ENCODE data around the gene MMP17.
"Not testable (repeated sequence)": the region's sequence is repeated elsewhere in the genome, so short reads cannot be mapped to it uniquely, and the experiment has no call there.

Gene MMP17

GRCh38 chr12:131800594-131801135, 27.5 kb upstream of the MMP17 start:
- DNase-seq (ENCODE audit: low read depth in 2 of 2): no peak

GRCh38 chr12:131801254-131801866, 26.8 kb upstream of the MMP17 start:
- no peak for DNase-seq (ENCODE audit: low read depth in 2 of 2)

GRCh38 chr12:131803961-131804521, 24.2 kb upstream of the MMP17 start:
- DNase-seq (ENCODE audit: low read depth in 2 of 2): no peak

- no peak for DNase-seq (ENCODE audit: low read depth in 2 of 2)
Observed at GRCh38 chr12:131805421-131805820, 22.8 kb upstream of the MMP17 start.

- no peak for DNase-seq (ENCODE audit: low read depth in 2 of 2)
Observed at GRCh38 chr12:131806674-131807073, 21.5 kb upstream of the MMP17 start.

- no peak for DNase-seq (ENCODE audit: low read depth in 2 of 2)
Observed at GRCh38 chr12:131808744-131809371, 19.3 kb upstream of the MMP17 start.

GRCh38 chr12:131809476-131810254, 18.5 kb upstream of the MMP17 start:
- not testable (repeated sequence) for DNase-seq (ENCODE audit: low read depth in 2 of 2)

GRCh38 chr12:131810726-131811125, 17.5 kb upstream of the MMP17 start:
- DNase-seq (ENCODE audit: low read depth in 2 of 2): no peak

GRCh38 chr12:131815131-131815530, 13.1 kb upstream of the MMP17 start:
- DNase-seq (ENCODE audit: low read depth in 2 of 2): no peak

- no peak for DNase-seq (ENCODE audit: low read depth in 2 of 2)
Observed at GRCh38 chr12:131816495-131816894, 11.7 kb upstream of the MMP17 start.

- no peak for DNase-seq (ENCODE audit: low read depth in 2 of 2)
Observed at GRCh38 chr12:131817241-131817640, 11.0 kb upstream of the MMP17 start.

- no peak for DNase-seq (ENCODE audit: low read depth in 2 of 2)
Observed at GRCh38 chr12:131818821-131819585, 9.2 kb upstream of the MMP17 start.

GRCh38 chr12:131824450-131824849, 3.7 kb upstream of the MMP17 start:
- DNase-seq (ENCODE audit: low read depth in 2 of 2): no peak

- DNase-seq (ENCODE audit: low read depth in 2 of 2): no peak
Observed at GRCh38 chr12:131825146-131825892, 2.9 kb upstream of the MMP17 start.

GRCh38 chr12:131826097-131826928, 1.9 kb upstream of the MMP17 start:
- no peak for DNase-seq (ENCODE audit: low read depth in 2 of 2)

GRCh38 chr12:131828671-131829355, 620 bp downstream of the MMP17 start:
- no peak for DNase-seq (ENCODE audit: low read depth in 2 of 2)

- no peak for DNase-seq (ENCODE audit: low read depth in 2 of 2)
Observed at GRCh38 chr12:131829356-131829747, 1.2 kb downstream of the MMP17 start.

GRCh38 chr12:131829791-131830334, 1.7 kb downstream of the MMP17 start:
- DNase-seq (ENCODE audit: low read depth in 2 of 2): no peak

GRCh38 chr12:131830335-131830913, 2.2 kb downstream of the MMP17 start:
- DNase-seq (ENCODE audit: low read depth in 2 of 2): no peak
